ENCODE data around the gene GTPBP1. TPM values are rescaled to one million over a fixed set of nuclear protein-coding genes. Genes with fewer than 3 reads are reported as not detected.

Gene GTPBP1
- total and polyA plus RNA-seq, 2 donors (not counting 3 experiments of a cell fraction or from before 2014, with no cell fraction given) = 29.8 to 50.3 TPM

DNA sequence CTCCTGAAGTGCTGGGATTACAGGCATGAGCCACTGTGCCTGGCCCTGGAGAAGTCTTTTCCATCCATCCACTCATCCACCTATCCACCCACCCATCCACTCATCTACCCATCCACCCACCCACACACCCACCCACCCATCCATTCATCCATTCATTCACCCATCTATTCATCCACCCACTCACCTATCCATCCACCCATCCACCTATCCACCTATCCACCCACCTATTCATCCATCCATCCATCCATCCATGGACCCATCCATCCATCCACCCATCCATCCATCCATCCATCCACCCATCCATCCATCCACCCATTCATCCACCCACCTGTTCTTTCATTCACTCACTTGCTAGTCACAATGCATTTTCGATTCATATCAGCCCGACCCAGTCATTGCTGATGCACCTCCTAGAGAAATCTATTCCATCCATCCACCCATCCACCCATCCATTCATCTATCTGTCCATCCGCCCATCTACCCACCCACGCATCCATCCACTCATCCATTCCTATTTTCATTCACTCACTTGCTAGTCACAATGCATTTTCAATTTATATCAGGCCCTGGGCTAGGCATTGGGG is 67.7 kb downstream of the GTPBP1 start:
- FAIRE-seq (no peak), DNase-seq (ENCODE audit: low read depth, low spot score) (no peak)
- H3K79me2 ChIP-seq (ENCODE audit: control insufficient read depth, insufficient read depth, low read length) = no peaks in the 10 kb centered on the region
- TF ChIP-seq MYC (IDR thresholded peaks at IDR 0.05; ENCODE audit: low read depth, low read length) (no peak), GATA2 (IDR thresholded peaks at IDR 0.05; ENCODE audit: insufficient read depth, insufficient read length, low read depth, low read length) (no peak), POLR2A (IDR thresholded peaks at IDR 0.05; ENCODE audit: low read depth, low read length) (no peak), FOS (IDR thresholded peaks at IDR 0.05; ENCODE audit: borderline replicate concordance, insufficient read depth, low read length) (no peak), EZH2 (IDR thresholded peaks at IDR 0.05; ENCODE audit: borderline replicate concordance, low read depth, low read length, severe bottlenecking) (no peak), POLR2AphosphoS5 (IDR thresholded peaks at IDR 0.05; ENCODE audit: insufficient read depth, low read depth, low read length) (no peak), JUN (IDR thresholded peaks at IDR 0.05; ENCODE audit: borderline replicate concordance, insufficient read depth, insufficient read length, low read depth) (no peak)
- TF ChIP-seq, protein P1, sequence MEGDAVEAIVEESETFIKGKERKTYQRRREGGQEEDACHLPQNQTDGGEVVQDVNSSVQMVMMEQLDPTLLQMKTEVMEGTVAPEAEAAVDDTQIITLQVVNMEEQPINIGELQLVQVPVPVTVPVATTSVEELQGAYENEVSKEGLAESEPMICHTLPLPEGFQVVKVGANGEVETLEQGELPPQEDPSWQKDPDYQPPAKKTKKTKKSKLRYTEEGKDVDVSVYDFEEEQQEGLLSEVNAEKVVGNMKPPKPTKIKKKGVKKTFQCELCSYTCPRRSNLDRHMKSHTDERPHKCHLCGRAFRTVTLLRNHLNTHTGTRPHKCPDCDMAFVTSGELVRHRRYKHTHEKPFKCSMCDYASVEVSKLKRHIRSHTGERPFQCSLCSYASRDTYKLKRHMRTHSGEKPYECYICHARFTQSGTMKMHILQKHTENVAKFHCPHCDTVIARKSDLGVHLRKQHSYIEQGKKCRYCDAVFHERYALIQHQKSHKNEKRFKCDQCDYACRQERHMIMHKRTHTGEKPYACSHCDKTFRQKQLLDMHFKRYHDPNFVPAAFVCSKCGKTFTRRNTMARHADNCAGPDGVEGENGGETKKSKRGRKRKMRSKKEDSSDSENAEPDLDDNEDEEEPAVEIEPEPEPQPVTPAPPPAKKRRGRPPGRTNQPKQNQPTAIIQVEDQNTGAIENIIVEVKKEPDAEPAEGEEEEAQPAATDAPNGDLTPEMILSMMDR (IDR thresholded peaks at IDR 0.05; ENCODE audit: extremely low read depth in 1 of 2, insufficient read depth in 1 of 2, low read depth in 1 of 2, low read length in 2 of 2) = no peak
- TF ChIP-seq, protein P2, sequence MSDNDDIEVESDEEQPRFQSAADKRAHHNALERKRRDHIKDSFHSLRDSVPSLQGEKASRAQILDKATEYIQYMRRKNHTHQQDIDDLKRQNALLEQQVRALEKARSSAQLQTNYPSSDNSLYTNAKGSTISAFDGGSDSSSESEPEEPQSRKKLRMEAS (IDR thresholded peaks at IDR 0.05; ENCODE audit: insufficient read depth, insufficient read length) = no peak
- intact Hi-C loops (cut with micrococcal nuclease) = no loop called here
- H2AFZ ChIP-seq (ENCODE audit: low read depth, low read length) = no peak overlapping the region
- no peak overlapping the region for H3K9ac ChIP-seq (replicated peaks; ENCODE audit: extremely low read depth, insufficient read depth, low read length)
- no peaks in the 10 kb centered on the region for H3K9me3 ChIP-seq (replicated peaks; ENCODE audit: control insufficient read depth, insufficient read depth, low read length)
- no peaks in the 10 kb centered on the region for H3K36me3 ChIP-seq (ENCODE audit: control insufficient read depth in 2 of 2, extremely low read depth in 1 of 2, insufficient read depth in 2 of 2, low read length in 2 of 2)
- H3K4me2 ChIP-seq (ENCODE audit: insufficient read depth, low read length) = no peak overlapping the region
- no peaks in the 10 kb centered on the region for H3K4me1 ChIP-seq (ENCODE audit: control insufficient read depth, extremely low read depth, insufficient read depth, low read length)
- ChIA-PET CTCF (no interaction called here), POLR2A (no interaction called here)
- H3K27ac ChIP-seq (ENCODE audit: insufficient read depth, low read depth, low read length) = no peak overlapping the region
- H3K9me1 ChIP-seq (replicated peaks; ENCODE audit: control insufficient read depth, extremely low read depth, insufficient read depth, low read length) = no peaks in the 10 kb centered on the region
- dilution Hi-C loops (cut with MboI; ENCODE audit: extremely low pct_ligation_motif_present, low sequenced_read_pairs) = no loop called here
- H4K20me1 ChIP-seq (replicated peaks; ENCODE audit: control insufficient read depth, extremely low read depth, insufficient read depth, low read length) = no peaks in the 10 kb centered on the region
- no peaks in the 10 kb centered on the region for H3K27me3 ChIP-seq (ENCODE audit: control insufficient read depth in 2 of 2, insufficient read depth in 2 of 2, low read length in 2 of 2)
- H3K4me3 ChIP-seq (replicated peaks in 1 of 3; ENCODE audit: insufficient read depth in 1 of 3, low read depth in 1 of 3, low read length in 3 of 3) = no peak overlapping the region
- BruUV-seq (replicated peaks) = no TSS peak
